ENCODE results near the gene NOL4L. TPM values are rescaled to one million over a fixed set of nuclear protein-coding genes. Genes with fewer than 3 reads are reported as not detected.
"Not testable (repeated sequence)": the region's sequence is repeated elsewhere in the genome, so short reads cannot be mapped to it uniquely, and the experiment has no call there.

The NOL4L gene
- polyA plus RNA-seq, 2 of the 4 experiments (the other 2 are of a cell fraction), result 9.5 to 11.8 TPM

DNA sequence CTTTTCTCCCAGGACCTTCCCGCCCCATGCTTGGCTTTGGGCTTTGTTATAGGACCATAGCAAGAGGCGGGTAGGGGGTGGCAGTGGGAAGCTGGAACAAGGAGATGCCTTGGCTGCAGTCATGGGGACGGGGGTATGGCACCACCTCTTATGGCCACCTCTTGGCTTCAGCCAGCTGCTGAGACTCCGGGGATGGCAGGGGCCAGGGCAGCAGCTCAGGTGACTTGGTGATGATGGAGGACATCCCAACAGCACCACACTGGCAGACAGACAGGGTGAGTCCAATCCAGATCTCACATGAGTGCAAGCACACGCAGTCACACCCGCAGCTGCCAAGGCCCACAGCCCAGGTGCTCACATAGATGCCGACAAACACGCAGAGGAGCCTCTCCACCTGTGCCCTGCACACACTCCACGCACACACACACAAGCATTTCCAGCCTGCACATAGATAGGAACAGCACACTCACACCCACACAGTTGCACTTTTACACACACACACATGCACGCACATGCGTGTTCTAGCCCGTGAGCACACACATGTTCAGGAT is 6.2 kb downstream of the NOL4L start:
- 93% methylated on average over 12 of the region's 12 CpGs for WGBS (ENCODE audit: missing lambda C conversion rate)
- ATAC-seq (no peak), FAIRE-seq (no peak), DNase-seq (ENCODE audit: low read depth in 1 of 2, low spot score in 1 of 2) (no peak)
- Histone ChIP-seq H3K4me3 (no peak overlapping the region), H3K27ac (no peak overlapping the region), H3K4me2 (no peak overlapping the region), H3K9me3 (no peaks in the 10 kb centered on the region), H3K4me1 (peaks cover 18% of the 10 kb centered on the region)
- POLR2A ChIA-PET, result no interaction called here
- no peak for TF ChIP-seq RNF2 (IDR thresholded peaks at IDR 0.05; ENCODE audit: borderline replicate concordance, low read depth)
- TF ChIP-seq FOXS1 (CRISPR knock-in tag; IDR thresholded peaks at IDR 0.05), result no peak
- TF ChIP-seq TP53 (CRISPR knock-in tag; IDR thresholded peaks at IDR 0.05), result no peak
- no peak for TF ChIP-seq HOXA7 (CRISPR knock-in tag; IDR thresholded peaks at IDR 0.05)
- TF ChIP-seq, protein P1, sequence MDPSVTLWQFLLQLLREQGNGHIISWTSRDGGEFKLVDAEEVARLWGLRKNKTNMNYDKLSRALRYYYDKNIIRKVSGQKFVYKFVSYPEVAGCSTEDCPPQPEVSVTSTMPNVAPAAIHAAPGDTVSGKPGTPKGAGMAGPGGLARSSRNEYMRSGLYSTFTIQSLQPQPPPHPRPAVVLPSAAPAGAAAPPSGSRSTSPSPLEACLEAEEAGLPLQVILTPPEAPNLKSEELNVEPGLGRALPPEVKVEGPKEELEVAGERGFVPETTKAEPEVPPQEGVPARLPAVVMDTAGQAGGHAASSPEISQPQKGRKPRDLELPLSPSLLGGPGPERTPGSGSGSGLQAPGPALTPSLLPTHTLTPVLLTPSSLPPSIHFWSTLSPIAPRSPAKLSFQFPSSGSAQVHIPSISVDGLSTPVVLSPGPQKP (IDR thresholded peaks at IDR 0.05; ENCODE audit: low read depth, low read length), result no peak
- no peak for TF ChIP-seq CBX8 (IDR thresholded peaks at IDR 0.05)
- TF ChIP-seq FOSB (CRISPR knock-in tag; IDR thresholded peaks at IDR 0.05), result no peak
- no peak for TF ChIP-seq JUNB (IDR thresholded peaks at IDR 0.05)
- TF ChIP-seq KDM5A (IDR thresholded peaks at IDR 0.05), result no peak
- no peak for TF ChIP-seq MAZ (IDR thresholded peaks at IDR 0.05; ENCODE audit: borderline replicate concordance, low read depth, low read length)
- TF ChIP-seq RAD21 (conservative IDR thresholded peaks at IDR 0.05 in 1 of 2, IDR thresholded peaks at IDR 0.05 in 1 of 2), result no peak
- TF ChIP-seq SMC3 (IDR thresholded peaks at IDR 0.05), result no peak
- TF ChIP-seq POLR2A (IDR thresholded peaks at IDR 0.05; ENCODE audit: low read length), result no peak
- TF ChIP-seq, protein P2, sequence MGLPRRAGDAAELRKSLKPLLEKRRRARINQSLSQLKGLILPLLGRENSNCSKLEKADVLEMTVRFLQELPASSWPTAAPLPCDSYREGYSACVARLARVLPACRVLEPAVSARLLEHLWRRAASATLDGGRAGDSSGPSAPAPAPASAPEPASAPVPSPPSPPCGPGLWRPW (IDR thresholded peaks at IDR 0.05), result no peak
- TF ChIP-seq, protein P3, sequence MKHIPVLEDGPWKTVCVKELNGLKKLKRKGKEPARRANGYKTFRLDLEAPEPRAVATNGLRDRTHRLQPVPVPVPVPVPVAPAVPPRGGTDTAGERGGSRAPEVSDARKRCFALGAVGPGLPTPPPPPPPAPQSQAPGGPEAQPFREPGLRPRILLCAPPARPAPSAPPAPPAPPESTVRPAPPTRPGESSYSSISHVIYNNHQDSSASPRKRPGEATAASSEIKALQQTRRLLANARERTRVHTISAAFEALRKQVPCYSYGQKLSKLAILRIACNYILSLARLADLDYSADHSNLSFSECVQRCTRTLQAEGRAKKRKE (CRISPR knock-in tag; IDR thresholded peaks at IDR 0.05; ENCODE audit: low read depth), result no peak
- TF ChIP-seq RARB (CRISPR knock-in tag; IDR thresholded peaks at IDR 0.05), result no peak
- TF ChIP-seq BHLHE40 (IDR thresholded peaks at IDR 0.05; ENCODE audit: low read depth, low read length), result no peak
- CTCF ChIA-PET, result interaction anchor here (1.3 to 3.8 kb wide), 3 partner anchors 13 to 74 kb away, joined by 5 to 14 read pairs (median 5); no protein-coding TSS in a partner anchor

DNA sequence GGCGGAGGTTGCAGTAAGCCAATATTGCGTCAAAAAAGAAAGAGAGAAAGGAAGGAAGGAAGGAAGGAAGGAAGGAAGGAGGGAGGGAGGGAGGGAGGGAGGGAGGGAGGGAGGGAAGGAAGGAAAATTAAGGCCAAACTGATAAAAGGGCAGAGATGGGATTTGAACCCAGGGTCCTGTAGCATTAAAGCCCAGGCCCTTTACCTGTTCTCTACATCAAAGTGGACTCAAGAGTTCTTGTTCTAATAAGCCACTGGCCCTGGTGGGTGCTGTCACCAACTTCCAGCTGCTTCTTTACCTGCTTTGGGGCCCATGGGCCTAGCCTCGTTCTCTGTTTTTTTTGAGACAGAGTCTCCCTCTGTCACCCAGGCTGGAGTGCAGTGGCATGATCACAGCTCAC is 7.1 kb downstream of the NOL4L start:
- CTCF ChIA-PET, result interaction anchor here (1.1 to 3.8 kb wide), 4 partner anchors 12 to 56 kb away, joined by 3 to 14 read pairs (median 4); no protein-coding TSS in a partner anchor
- H3K4me2 ChIP-seq; H3K4me3 ChIP-seq; POLR2A ChIA-PET; FAIRE-seq; ATAC-seq; DNase-seq (ENCODE audit: low read depth in 1 of 2, low spot score in 1 of 2); H3K9me3 ChIP-seq; H3K27ac ChIP-seq: not testable (repeated sequence)
- peaks cover 18% of the 10 kb centered on the region for H3K4me1 ChIP-seq
- WGBS (ENCODE audit: missing lambda C conversion rate), result 58% methylated on average over 3 of the region's 3 CpGs

DNA sequence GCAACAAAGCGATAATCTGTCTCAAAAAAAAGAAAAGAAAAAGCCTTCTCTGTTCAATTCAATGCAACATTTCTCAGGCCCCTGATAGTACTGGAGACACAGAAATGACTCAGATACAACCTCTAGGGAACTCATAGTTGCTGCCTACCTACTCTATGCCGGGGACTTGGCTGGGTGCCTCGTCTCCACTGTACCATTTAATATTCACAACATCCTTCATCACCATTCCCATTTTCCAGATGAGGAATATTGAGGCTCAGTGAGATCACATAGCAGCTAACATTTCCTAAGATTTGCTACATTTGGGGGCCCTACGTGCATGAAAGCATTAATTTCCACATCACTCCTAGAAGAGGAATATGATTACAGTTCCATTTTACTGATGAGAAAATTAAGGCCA is 7.5 kb downstream of the NOL4L start:
- ATAC-seq, result no peak
- no peak for FAIRE-seq
- no peak for TF ChIP-seq HDAC2 (IDR thresholded peaks at IDR 0.05)
- no peak for TF ChIP-seq NPAS2 (CRISPR knock-in tag; IDR thresholded peaks at IDR 0.05; ENCODE audit: borderline replicate concordance)
- no peak for TF ChIP-seq TP53 (CRISPR knock-in tag; IDR thresholded peaks at IDR 0.05)
- no peak for TF ChIP-seq JUN (IDR thresholded peaks at IDR 0.05)
- TF ChIP-seq JUNB (IDR thresholded peaks at IDR 0.05), result no peak
- TF ChIP-seq, protein P4, sequence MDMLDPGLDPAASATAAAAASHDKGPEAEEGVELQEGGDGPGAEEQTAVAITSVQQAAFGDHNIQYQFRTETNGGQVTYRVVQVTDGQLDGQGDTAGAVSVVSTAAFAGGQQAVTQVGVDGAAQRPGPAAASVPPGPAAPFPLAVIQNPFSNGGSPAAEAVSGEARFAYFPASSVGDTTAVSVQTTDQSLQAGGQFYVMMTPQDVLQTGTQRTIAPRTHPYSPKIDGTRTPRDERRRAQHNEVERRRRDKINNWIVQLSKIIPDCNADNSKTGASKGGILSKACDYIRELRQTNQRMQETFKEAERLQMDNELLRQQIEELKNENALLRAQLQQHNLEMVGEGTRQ (IDR thresholded peaks at IDR 0.05), result no peak
- no peak for TF ChIP-seq POLR2AphosphoS2 (conservative IDR thresholded peaks at IDR 0.05; ENCODE audit: low read length)
- TF ChIP-seq, protein P2 (IDR thresholded peaks at IDR 0.05), result no peak
- no peak for TF ChIP-seq NFE2L2 (conservative IDR thresholded peaks at IDR 0.05; ENCODE audit: low read length)
- TF ChIP-seq RNF2 (IDR thresholded peaks at IDR 0.05; ENCODE audit: borderline replicate concordance, low read depth), result no peak
- TF ChIP-seq, protein P3 (CRISPR knock-in tag; IDR thresholded peaks at IDR 0.05; ENCODE audit: low read depth), result no peak
- no peak for TF ChIP-seq EHF (CRISPR knock-in tag; IDR thresholded peaks at IDR 0.05)
- TF ChIP-seq GATA3 (IDR thresholded peaks at IDR 0.05; ENCODE audit: borderline replicate concordance), result no peak
- TF ChIP-seq HOXB5 (CRISPR knock-in tag; IDR thresholded peaks at IDR 0.05), result no peak
- TF ChIP-seq RAD21 (conservative IDR thresholded peaks at IDR 0.05 in 1 of 2, IDR thresholded peaks at IDR 0.05 in 1 of 2), result no peak
- no peak for TF ChIP-seq PHF8 (IDR thresholded peaks at IDR 0.05; ENCODE audit: borderline replicate concordance, low read depth)
- TF ChIP-seq RCOR1 (IDR thresholded peaks at IDR 0.05; ENCODE audit: low read depth, low read length), result no peak
- peaks cover 15% of the 10 kb centered on the region for H3K4me1 ChIP-seq
- WGBS (ENCODE audit: missing lambda C conversion rate), result 65% methylated on average over 4 of the region's 4 CpGs
- H3K27ac ChIP-seq, result no peak overlapping the region
- H3K4me2 ChIP-seq, result no peak overlapping the region
- no peak overlapping the region for H3K4me3 ChIP-seq
- no peaks in the 10 kb centered on the region for H3K9me3 ChIP-seq
- ChIA-PET POLR2A (no interaction called here), CTCF (interaction anchor here (1.1 to 3.8 kb wide), 4 partner anchors 12 to 56 kb away, joined by 3 to 14 read pairs (median 4); no protein-coding TSS in a partner anchor)
- no peak for DNase-seq (ENCODE audit: low read depth in 1 of 2, low spot score in 1 of 2)
